Measurements from ENCODE around the gene FPGS. TPM values are rescaled to one million over a fixed set of nuclear protein-coding genes. Genes with fewer than 3 reads are reported as not detected.
A peak's percentile ranks its signal among the peaks of the same experiment; 100 is the strongest.

Gene FPGS
- total RNA-seq, 2 experiments from 2014 or later, result 132 to 147 TPM

- peak overlapping the region; percentile 42 for H3K27ac ChIP-seq (ENCODE audit: low read depth, low read length, poor library complexity, severe bottlenecking)
- CTCF ChIA-PET (ENCODE audit: unreplicated experiment), result no interaction called here
- H3K4me1 ChIP-seq (ENCODE audit: insufficient read depth, low read length, poor library complexity, severe bottlenecking), result peaks cover 28% of the 10 kb centered on the region
- H2AFZ ChIP-seq (ENCODE audit: low read length), result no peak overlapping the region
- TF ChIP-seq, protein P1, sequence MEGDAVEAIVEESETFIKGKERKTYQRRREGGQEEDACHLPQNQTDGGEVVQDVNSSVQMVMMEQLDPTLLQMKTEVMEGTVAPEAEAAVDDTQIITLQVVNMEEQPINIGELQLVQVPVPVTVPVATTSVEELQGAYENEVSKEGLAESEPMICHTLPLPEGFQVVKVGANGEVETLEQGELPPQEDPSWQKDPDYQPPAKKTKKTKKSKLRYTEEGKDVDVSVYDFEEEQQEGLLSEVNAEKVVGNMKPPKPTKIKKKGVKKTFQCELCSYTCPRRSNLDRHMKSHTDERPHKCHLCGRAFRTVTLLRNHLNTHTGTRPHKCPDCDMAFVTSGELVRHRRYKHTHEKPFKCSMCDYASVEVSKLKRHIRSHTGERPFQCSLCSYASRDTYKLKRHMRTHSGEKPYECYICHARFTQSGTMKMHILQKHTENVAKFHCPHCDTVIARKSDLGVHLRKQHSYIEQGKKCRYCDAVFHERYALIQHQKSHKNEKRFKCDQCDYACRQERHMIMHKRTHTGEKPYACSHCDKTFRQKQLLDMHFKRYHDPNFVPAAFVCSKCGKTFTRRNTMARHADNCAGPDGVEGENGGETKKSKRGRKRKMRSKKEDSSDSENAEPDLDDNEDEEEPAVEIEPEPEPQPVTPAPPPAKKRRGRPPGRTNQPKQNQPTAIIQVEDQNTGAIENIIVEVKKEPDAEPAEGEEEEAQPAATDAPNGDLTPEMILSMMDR (conservative IDR thresholded peaks at IDR 0.05; ENCODE audit: low read length), result no peak
- TF ChIP-seq EZH2phosphoT487 (IDR thresholded peaks at IDR 0.05; ENCODE audit: borderline replicate concordance, low read depth, low read length), result no peak
- H3K9me2 ChIP-seq (ENCODE audit: insufficient read depth, low read length), result no peaks in the 10 kb centered on the region
- no peak overlapping the region for H3K4me3 ChIP-seq (ENCODE audit: low read depth, low read length, poor library complexity, severe bottlenecking)
- H3K9me3 ChIP-seq (ENCODE audit: low read length), result no peaks in the 10 kb centered on the region
- BruUV-seq (replicated peaks), result no TSS peak
- intact Hi-C loops (cut with micrococcal nuclease; ENCODE audit: unreplicated experiment), result no loop called here
- no peaks in the 10 kb centered on the region; the same call in 1 of the 2 replicates for H4K20me1 ChIP-seq (ENCODE audit: insufficient read depth, low read length)
- peaks cover 86% of the 10 kb centered on the region for H3K36me3 ChIP-seq (ENCODE audit: insufficient read depth, low read length)
- peak; percentile 65 for DNase-seq (ENCODE audit: low spot score)
- POLR2A ChIA-PET, result interaction anchor here (1.0 kb wide), 1 partner anchor 55 kb away, joined by 6 read pairs; no protein-coding TSS in a partner anchor
- no peak overlapping the region for H3K4me2 ChIP-seq (ENCODE audit: low read length)
- peaks cover 24% of the 10 kb centered on the region for H3K79me2 ChIP-seq (ENCODE audit: insufficient read depth, low read depth, low read length)
Measured at GRCh38 chr9:127808347-127809001, 5.8 kb downstream of the FPGS start.

- Histone ChIP-seq H3K4me1 (ENCODE audit: insufficient read depth, low read length, poor library complexity, severe bottlenecking) (peaks cover 25% of the 10 kb centered on the region), H3K9me2 (ENCODE audit: insufficient read depth, low read length) (no peaks in the 10 kb centered on the region), H3K4me3 (ENCODE audit: low read depth, low read length, poor library complexity, severe bottlenecking) (no peak overlapping the region), H3K79me2 (ENCODE audit: insufficient read depth, low read depth, low read length) (peaks cover 18% of the 10 kb centered on the region), H2AFZ (ENCODE audit: low read length) (no peak overlapping the region), H3K9me3 (ENCODE audit: low read length) (no peaks in the 10 kb centered on the region), H3K27ac (ENCODE audit: low read depth, low read length, poor library complexity, severe bottlenecking) (peak overlapping the region; percentile 42), H3K4me2 (ENCODE audit: low read length) (peak overlapping the region; percentile 46), H4K20me1 (ENCODE audit: insufficient read depth, low read length) (no peaks in the 10 kb centered on the region; the same call in 1 of the 2 replicates), H3K36me3 (ENCODE audit: insufficient read depth, low read length) (peaks cover 92% of the 10 kb centered on the region)
- CTCF ChIA-PET (ENCODE audit: unreplicated experiment), result no interaction called here
- BruUV-seq (replicated peaks), result no TSS peak
- DNase-seq (ENCODE audit: low spot score), result no peak
- no peak for TF ChIP-seq EZH2phosphoT487 (IDR thresholded peaks at IDR 0.05; ENCODE audit: borderline replicate concordance, low read depth, low read length)
- TF ChIP-seq, protein P1 (conservative IDR thresholded peaks at IDR 0.05; ENCODE audit: low read length), result no peak
- intact Hi-C loops (cut with micrococcal nuclease; ENCODE audit: unreplicated experiment), result no loop called here
- POLR2A ChIA-PET, result interaction anchor here (0.6 to 1.0 kb wide), 2 partner anchors 54 to 75 kb away, joined by 3 to 6 read pairs; no protein-coding TSS in a partner anchor
Measured at GRCh38 chr9:127809002-127809539, 6.4 kb downstream of the FPGS start.

All from OCI-LY7 (cell line).